GM23248 (cell line): ENCODE results near the gene INTS15. TPM values are rescaled to one million over a fixed set of nuclear protein-coding genes. Genes with fewer than 3 reads are reported as not detected.

ENCODE experiments used
- DNase-seq: peaks from one replicate; pipeline ENCODE4 v3.0.0-alpha.2; 2015
- H2AFZ ChIP-seq: fragments of 200-600 bp; sonication (generic); 2 replicates; pipeline ENCODE4 v1.6.1; 2016; ENCODE audit warnings: antibody characterized with exemption
- H3F3A ChIP-seq: fragments of 200-600 bp; sonication (generic); 2 replicates; pipeline ENCODE4 v1.6.1; 2016; ENCODE audit warnings: mild to moderate bottlenecking, antibody characterized with exemption, mixed run types; ENCODE audit not compliant: insufficient read depth
- H3K27ac ChIP-seq: fragments of 200-600 bp; sonication (generic); 2 replicates; pipeline ENCODE4 v1.5.1; 2016; ENCODE audit warnings: mild to moderate bottlenecking
- H3K27me3 ChIP-seq: fragments of 200-600 bp; sonication (generic); replicated peaks from 2 replicates; pipeline ENCODE4 v1.6.1; 2016; ENCODE audit warnings: mild to moderate bottlenecking; ENCODE audit not compliant: insufficient read depth
- H3K36me3 ChIP-seq: fragments of 200-600 bp; sonication (generic); 2 replicates; pipeline ENCODE4 v1.6.1; 2016; ENCODE audit warnings: low read depth, mild to moderate bottlenecking
- H3K4me1 ChIP-seq: fragments of 200-600 bp; sonication (generic); 2 replicates; pipeline ENCODE4 v1.6.1; 2016; ENCODE audit warnings: mild to moderate bottlenecking; ENCODE audit not compliant: insufficient read depth
- H3K4me2 ChIP-seq: fragments of 200-600 bp; sonication (generic); one replicate; pipeline ENCODE4 v1.6.1; 2016; ENCODE audit warnings: mild to moderate bottlenecking; ENCODE audit not compliant: unreplicated experiment
- H3K4me3 ChIP-seq: fragments of 200-600 bp; sonication (generic); 2 replicates; pipeline ENCODE4 v1.5.1; 2016; ENCODE audit warnings: mild to moderate bottlenecking
- H3K79me2 ChIP-seq: fragments of 200-600 bp; sonication (generic); 2 replicates; pipeline ENCODE4 v1.6.1; 2016; ENCODE audit warnings: mild to moderate bottlenecking; ENCODE audit not compliant: insufficient read depth
- H3K9ac ChIP-seq: fragments of 200-600 bp; sonication (generic); 2 replicates; pipeline ENCODE4 v1.6.1; 2016; ENCODE audit warnings: mild to moderate bottlenecking
- H3K9me2 ChIP-seq: fragments of 200-600 bp; sonication (generic); 2 replicates; pipeline ENCODE4 v1.6.1; 2016; ENCODE audit warnings: mixed run types, mild to moderate bottlenecking, moderate library complexity; ENCODE audit not compliant: insufficient read depth
- H3K9me3 ChIP-seq: fragments of 200-600 bp; sonication (generic); one replicate; pipeline ENCODE4 v1.6.1; 2017; ENCODE audit warnings: low read depth
- H4K20me1 ChIP-seq: fragments of 200-600 bp; sonication (generic); 2 replicates; pipeline ENCODE4 v1.6.0; 2016; ENCODE audit not compliant: insufficient read depth
- EZH2 ChIP-seq: fragments of 200-600 bp; sonication (generic); IDR thresholded peaks from 2 replicates; pipeline ENCODE4 v1.6.1; 2018; ENCODE audit warnings: antibody characterized with exemption, mild to moderate bottlenecking; ENCODE audit not compliant: insufficient read depth, poor library complexity, severe bottlenecking
- EZH2phosphoT487 ChIP-seq: fragments of 200-600 bp; sonication (generic); IDR thresholded peaks from 2 replicates; pipeline ENCODE4 v1.6.1; 2018; ENCODE audit warnings: antibody characterized with exemption, moderate library complexity, mild to moderate bottlenecking, low read depth; ENCODE audit not compliant: insufficient read depth
- WGBS, 2 experiments: methylation state at CpG; one replicate each; pipeline ENCODE4 v1.1.6; 2015 to 2017; ENCODE audit warnings: low lambda C conversion rate in 2 of 2, low coverage in 1 of 2; ENCODE audit errors: missing lambda C conversion rate in 2 of 2; 5-methylcytosine and 5-hydroxymethylcytosine counted together
- in situ Hi-C: fragments of 300-500 bp; cut with MboI; formaldehyde crosslinking; loops from 2 replicates; pipeline ENCODE4 v1.15.0; 2020
- polyA plus RNA-seq: library from polyadenylated mRNA; unstranded; fragments of >200 nt; fragmentation: Nextera tagmentation; extraction: Ambion mirVana; gene quantifications from 2 replicates; pipeline ENCODE4 v1.2.1, GENCODE V29; 2016
- total RNA-seq: library from RNA; depleted of rRNA; stranded (reverse); fragments of >200 nt; shearing (Covaris generic); gene quantifications from 2 replicates; pipeline ENCODE4 v1.2.3, GENCODE V29; 2014

INTS15 gene
- total and polyA plus RNA-seq, 2 experiments from 2014 or later, result 11.3 to 17.9 TPM

- Histone ChIP-seq H3K27ac (no peak overlapping the region), H2AFZ (no peak overlapping the region), H3K4me2 (no peak overlapping the region), H3K9ac (no peak overlapping the region), H3K9me2 (no peaks in the 10 kb centered on the region), H3F3A (no peaks in the 10 kb centered on the region), H3K4me3 (no peak overlapping the region), H3K79me2 (peaks cover 37% of the 10 kb centered on the region), H3K27me3 (no peaks in the 10 kb centered on the region), H3K36me3 (no peaks in the 10 kb centered on the region; the same call in 1 of the 2 replicates), H3K9me3 (no peaks in the 10 kb centered on the region), H4K20me1 (no peaks in the 10 kb centered on the region), H3K4me1 (0 out of 2 replicates have a peak, but pooled peaks cover 3% of the 10 kb centered on the region)
- no peak for DNase-seq
- in situ Hi-C loops, result loop anchor here (5.0 kb wide), 1 partner anchor 49 kb away; the partner anchor contains the start of gene INTS15
- WGBS, 2 experiments, result 96% methylated on average over 15 of the region's 15 CpGs
- no peak for TF ChIP-seq EZH2
- no peak for TF ChIP-seq EZH2phosphoT487
These were observed 51.6 kb downstream of the INTS15 start for GRCh38 chr7:6641305-6642035.

- Histone ChIP-seq H4K20me1 (no peaks in the 10 kb centered on the region), H3K4me1 (0 out of 2 replicates have a peak, but pooled peaks cover 3% of the 10 kb centered on the region), H3K4me3 (no peak overlapping the region), H3K79me2 (peaks cover 37% of the 10 kb centered on the region), H3K27me3 (no peaks in the 10 kb centered on the region), H3K9me3 (no peaks in the 10 kb centered on the region), H3K9ac (no peak overlapping the region), H3K9me2 (no peaks in the 10 kb centered on the region), H3K27ac (no peak overlapping the region), H2AFZ (no peak overlapping the region), H3F3A (no peaks in the 10 kb centered on the region), H3K36me3 (no peaks in the 10 kb centered on the region; the same call in 1 of the 2 replicates), H3K4me2 (no peak overlapping the region)
- no peak for DNase-seq
- in situ Hi-C loops, result loop anchor here (5.0 kb wide), 1 partner anchor 50 kb away; the partner anchor contains the start of gene INTS15
- TF ChIP-seq EZH2, result no peak
- no peak for TF ChIP-seq EZH2phosphoT487
- WGBS, 2 experiments, result 95 to 99% methylated on average over 24 of the region's 24 CpGs
These were observed 52.5 kb downstream of the INTS15 start for GRCh38 chr7:6642239-6642839.

- Histone ChIP-seq H3K9me3 (no peaks in the 10 kb centered on the region), H3K79me2 (peaks cover 31% of the 10 kb centered on the region), H3K9me2 (no peaks in the 10 kb centered on the region), H4K20me1 (no peaks in the 10 kb centered on the region), H3F3A (no peaks in the 10 kb centered on the region), H3K36me3 (no peaks in the 10 kb centered on the region; the same call in 1 of the 2 replicates), H3K9ac (no peak overlapping the region), H3K27ac (no peak overlapping the region), H2AFZ (no peak overlapping the region), H3K4me2 (no peak overlapping the region), H3K4me3 (no peak overlapping the region), H3K4me1 (0 out of 2 replicates have a peak, but pooled peaks cover 3% of the 10 kb centered on the region), H3K27me3 (no peaks in the 10 kb centered on the region)
- TF ChIP-seq EZH2 (no peak), EZH2phosphoT487 (no peak)
- in situ Hi-C loops, result loop anchor here (5.0 kb wide), 1 partner anchor 51 kb away; the partner anchor contains the start of gene INTS15
- DNase-seq, result no peak
- WGBS, 2 experiments, result 81% methylated on average over 18 to 22 of the region's 22 CpGs
These were observed 53.2 kb downstream of the INTS15 start for GRCh38 chr7:6642861-6643640.

- 94 to 95% methylated on average over 19 to 21 of the region's 21 CpGs for WGBS, 2 experiments
- Histone ChIP-seq H3K4me3 (no peak overlapping the region), H4K20me1 (no peaks in the 10 kb centered on the region), H3K79me2 (peaks cover 21% of the 10 kb centered on the region), H3K9me3 (no peaks in the 10 kb centered on the region), H3K4me2 (no peak overlapping the region), H3K27me3 (no peaks in the 10 kb centered on the region), H3K9me2 (no peaks in the 10 kb centered on the region), H3K9ac (no peak overlapping the region), H3K36me3 (no peaks in the 10 kb centered on the region; the same call in 1 of the 2 replicates), H3K27ac (no peak overlapping the region), H3F3A (no peaks in the 10 kb centered on the region), H3K4me1 (no peaks in the 10 kb centered on the region), H2AFZ (no peak overlapping the region)
- DNase-seq, result no peak
- in situ Hi-C loops, result loop anchor here (5.0 kb wide), 1 partner anchor 52 kb away; the partner anchor contains the start of gene INTS15
- no peak for TF ChIP-seq EZH2
- TF ChIP-seq EZH2phosphoT487, result no peak
These were observed 54.2 kb downstream of the INTS15 start for GRCh38 chr7:6643915-6644625.
